Measurements from ENCODE around the gene CIC. TPM values are rescaled to one million over a fixed set of nuclear protein-coding genes. Genes with fewer than 3 reads are reported as not detected.
"Not testable (repeated sequence)": the region's sequence is repeated elsewhere in the genome, so short reads cannot be mapped to it uniquely, and the experiment has no call there.

Gene CIC
- total and polyA plus RNA-seq, 2 donors from 2014 or later = 18.8 to 90.9 TPM

GRCh38 chr19:42261763-42262162 lies 7.3 kb upstream of the CIC start:
- H3K9me3 ChIP-seq (ENCODE audit: control insufficient read depth in 2 of 3, insufficient read depth in 1 of 3, low read length in 3 of 3) = no peaks in the 10 kb centered on the region
- intact Hi-C loops (cut with DNase I) = no loop called here
- H3K4me1 ChIP-seq (ENCODE audit: control insufficient read depth in 2 of 3, insufficient read depth in 2 of 3, low read depth in 1 of 3, low read length in 3 of 3) = no peaks in the 10 kb centered on the region
- H3K9ac ChIP-seq (ENCODE audit: low read length in 3 of 3) = no peak overlapping the region
- no peaks in the 10 kb centered on the region for H3K36me3 ChIP-seq (ENCODE audit: control insufficient read depth in 2 of 3, insufficient read depth in 3 of 3, low read length in 3 of 3)
- no peak overlapping the region for H3K27ac ChIP-seq (ENCODE audit: low read depth in 2 of 2, low read length in 2 of 2)
- DNase-seq (no peak), FAIRE-seq (no peak)
- no peak overlapping the region for H3K4me3 ChIP-seq (ENCODE audit: low read length in 3 of 3)
- TF ChIP-seq, protein P1, sequence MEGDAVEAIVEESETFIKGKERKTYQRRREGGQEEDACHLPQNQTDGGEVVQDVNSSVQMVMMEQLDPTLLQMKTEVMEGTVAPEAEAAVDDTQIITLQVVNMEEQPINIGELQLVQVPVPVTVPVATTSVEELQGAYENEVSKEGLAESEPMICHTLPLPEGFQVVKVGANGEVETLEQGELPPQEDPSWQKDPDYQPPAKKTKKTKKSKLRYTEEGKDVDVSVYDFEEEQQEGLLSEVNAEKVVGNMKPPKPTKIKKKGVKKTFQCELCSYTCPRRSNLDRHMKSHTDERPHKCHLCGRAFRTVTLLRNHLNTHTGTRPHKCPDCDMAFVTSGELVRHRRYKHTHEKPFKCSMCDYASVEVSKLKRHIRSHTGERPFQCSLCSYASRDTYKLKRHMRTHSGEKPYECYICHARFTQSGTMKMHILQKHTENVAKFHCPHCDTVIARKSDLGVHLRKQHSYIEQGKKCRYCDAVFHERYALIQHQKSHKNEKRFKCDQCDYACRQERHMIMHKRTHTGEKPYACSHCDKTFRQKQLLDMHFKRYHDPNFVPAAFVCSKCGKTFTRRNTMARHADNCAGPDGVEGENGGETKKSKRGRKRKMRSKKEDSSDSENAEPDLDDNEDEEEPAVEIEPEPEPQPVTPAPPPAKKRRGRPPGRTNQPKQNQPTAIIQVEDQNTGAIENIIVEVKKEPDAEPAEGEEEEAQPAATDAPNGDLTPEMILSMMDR (IDR thresholded peaks at IDR 0.05; ENCODE audit: borderline replicate concordance, extremely low read depth, insufficient read depth) = no peak
- no peaks in the 10 kb centered on the region for H3K27me3 ChIP-seq (ENCODE audit: control insufficient read depth, insufficient read depth, low read length)

DNA sequence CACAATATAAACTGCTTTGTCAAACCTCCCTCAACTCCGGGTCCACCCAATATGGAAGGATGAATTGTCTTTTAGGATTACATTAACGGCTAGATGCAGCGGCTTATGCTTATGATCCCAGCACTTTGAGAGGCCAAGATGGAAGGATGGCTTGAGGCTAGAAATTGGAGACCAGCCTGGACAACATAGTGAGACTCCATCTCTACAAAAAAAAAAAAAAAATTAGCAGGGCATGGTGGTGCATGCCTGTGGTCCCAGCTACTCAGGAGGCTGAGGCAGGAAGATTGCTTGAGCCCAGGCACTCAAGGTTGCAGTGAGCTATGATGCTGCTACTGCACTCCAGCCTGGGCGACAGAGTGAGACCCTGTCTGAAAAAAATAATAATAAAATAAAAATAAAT lies 2.9 kb upstream of the CIC start:
- intact Hi-C loops (cut with DNase I); FAIRE-seq; DNase-seq; H3K4me3 ChIP-seq (ENCODE audit: low read length in 3 of 3); H3K9me3 ChIP-seq (ENCODE audit: control insufficient read depth in 2 of 3, insufficient read depth in 1 of 3, low read length in 3 of 3); H3K27ac ChIP-seq (ENCODE audit: low read depth in 2 of 2, low read length in 2 of 2); H3K27me3 ChIP-seq (ENCODE audit: control insufficient read depth, insufficient read depth, low read length); H3K9ac ChIP-seq (ENCODE audit: low read length in 3 of 3); H3K36me3 ChIP-seq (ENCODE audit: control insufficient read depth in 2 of 3, insufficient read depth in 3 of 3, low read length in 3 of 3): not testable (repeated sequence)
- peaks cover 3 to 16% (median 6%) of the 10 kb centered on the region in 3 donors for H3K4me1 ChIP-seq (ENCODE audit: control insufficient read depth in 2 of 3, insufficient read depth in 2 of 3, low read depth in 1 of 3, low read length in 3 of 3)

- H3K9me3 ChIP-seq (ENCODE audit: control insufficient read depth in 2 of 3, insufficient read depth in 1 of 3, low read length in 3 of 3); H3K27ac ChIP-seq (ENCODE audit: low read depth in 2 of 2, low read length in 2 of 2); H3K4me3 ChIP-seq (ENCODE audit: low read length in 3 of 3); intact Hi-C loops (cut with DNase I); FAIRE-seq; H3K27me3 ChIP-seq (ENCODE audit: control insufficient read depth, insufficient read depth, low read length); H3K9ac ChIP-seq (ENCODE audit: low read length in 3 of 3); H3K36me3 ChIP-seq (ENCODE audit: control insufficient read depth in 2 of 3, insufficient read depth in 3 of 3, low read length in 3 of 3): not testable (repeated sequence)
- peaks cover 3 to 21% (median 12%) of the 10 kb centered on the region in 3 donors for H3K4me1 ChIP-seq (ENCODE audit: control insufficient read depth in 2 of 3, insufficient read depth in 2 of 3, low read depth in 1 of 3, low read length in 3 of 3)
- DNase-seq = peak in 1 of 5 donors; percentile 50
These were observed 2.0 kb upstream of the CIC start for GRCh38 chr19:42266928-42267603.

DNA sequence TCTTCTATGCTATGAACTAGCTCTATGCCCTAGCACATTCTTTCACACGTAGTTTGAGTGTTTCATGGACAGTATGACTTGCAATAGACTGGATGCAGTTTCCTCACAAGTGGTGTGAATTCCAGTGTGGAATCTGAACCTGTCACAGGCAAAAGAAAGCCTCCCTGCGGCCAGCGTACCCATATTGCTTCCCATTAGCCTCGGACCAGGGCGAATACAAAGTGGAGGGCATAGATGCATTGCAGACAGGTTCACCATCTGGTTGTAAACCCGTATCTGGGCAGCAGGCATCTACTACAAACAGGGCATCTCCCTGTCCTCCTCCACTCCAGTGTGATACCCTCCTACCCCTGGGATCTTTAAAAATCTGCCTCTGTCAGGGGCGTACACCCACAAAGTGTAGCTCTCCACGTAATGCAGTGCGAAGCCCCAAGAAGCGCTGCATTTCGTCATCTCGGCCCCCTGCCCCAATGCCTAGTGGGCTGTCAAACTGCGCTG lies 1.4 kb upstream of the CIC start:
- peak in 2 of 5 donors; percentile 65 for DNase-seq
- intact Hi-C loops (cut with DNase I) = no loop called here
- Histone ChIP-seq H3K9me3 (ENCODE audit: control insufficient read depth in 2 of 3, insufficient read depth in 1 of 3, low read length in 3 of 3) (no peaks in the 10 kb centered on the region), H3K4me1 (ENCODE audit: control insufficient read depth in 2 of 3, insufficient read depth in 2 of 3, low read depth in 1 of 3, low read length in 3 of 3) (peaks cover 3 to 21% (median 12%) of the 10 kb centered on the region in 3 donors), H3K4me3 (ENCODE audit: low read length in 3 of 3) (peak overlapping the region; percentile 80 to 92 (median 89)), H3K36me3 (ENCODE audit: control insufficient read depth in 2 of 3, insufficient read depth in 3 of 3, low read length in 3 of 3) (no peaks in the 10 kb centered on the region), H3K27me3 (ENCODE audit: control insufficient read depth, insufficient read depth, low read length) (no peaks in the 10 kb centered on the region), H3K9ac (ENCODE audit: low read length in 3 of 3) (peak overlapping the region; percentile 34 to 93 (median 65)), H3K27ac (ENCODE audit: low read depth in 2 of 2, low read length in 2 of 2) (peak overlapping the region; percentile 40 to 81)
- FAIRE-seq = no peak
- TF ChIP-seq, protein P1 (IDR thresholded peaks at IDR 0.05; ENCODE audit: borderline replicate concordance, extremely low read depth, insufficient read depth) = no peak

All from kidney (tissue), 14 donors.